HPDE6-E6E7 (cell line): Measurements from ENCODE around the gene KDM8.

ENCODE experiments used
- DNase-seq: peaks from one replicate; pipeline ENCODE4 v3.0.0; 2011; ENCODE audit warnings: missing footprints; ENCODE audit errors: extremely low spot score

The KDM8 gene

DNA sequence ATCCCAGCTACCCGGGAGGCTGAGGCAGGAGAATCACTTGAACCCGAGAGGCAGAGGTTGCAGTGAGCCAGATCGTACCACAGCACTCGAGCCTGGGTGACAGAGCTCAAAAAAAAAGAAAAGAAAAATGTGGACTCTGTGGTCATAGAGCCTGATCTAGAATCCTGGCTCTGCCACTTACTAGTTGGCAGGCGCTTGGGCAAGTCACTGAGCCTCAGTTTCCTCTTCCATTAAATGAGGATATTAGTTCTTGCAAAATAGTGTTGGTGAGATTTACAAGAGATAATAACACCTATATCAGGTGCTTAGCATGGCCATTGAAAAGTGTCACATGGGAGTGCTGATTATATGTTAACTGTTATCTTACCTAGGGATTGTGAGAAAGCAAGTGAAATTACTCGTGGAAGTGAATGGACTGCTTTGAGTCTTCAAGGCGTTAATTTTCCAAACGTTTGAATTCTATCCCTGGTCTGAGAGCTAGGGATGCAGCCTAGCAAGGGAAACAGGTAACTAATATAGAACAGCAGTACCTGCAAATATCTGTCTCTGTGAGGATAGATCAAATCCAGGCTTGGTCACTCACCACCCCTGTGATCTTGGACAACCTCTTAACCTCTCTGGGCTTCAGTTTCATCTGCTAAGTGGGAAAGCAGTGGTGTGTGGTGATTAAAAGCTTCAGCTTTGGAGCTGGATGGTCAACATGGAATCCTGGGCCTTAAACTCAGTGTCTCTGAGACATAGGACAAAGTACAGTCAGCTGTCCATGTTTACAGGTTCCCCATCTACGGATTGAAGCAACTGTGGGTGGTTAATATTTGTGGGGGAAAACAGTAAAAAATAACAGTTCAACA is 66.2 kb downstream of the KDM8 start:
- no peak for DNase-seq

DNA sequence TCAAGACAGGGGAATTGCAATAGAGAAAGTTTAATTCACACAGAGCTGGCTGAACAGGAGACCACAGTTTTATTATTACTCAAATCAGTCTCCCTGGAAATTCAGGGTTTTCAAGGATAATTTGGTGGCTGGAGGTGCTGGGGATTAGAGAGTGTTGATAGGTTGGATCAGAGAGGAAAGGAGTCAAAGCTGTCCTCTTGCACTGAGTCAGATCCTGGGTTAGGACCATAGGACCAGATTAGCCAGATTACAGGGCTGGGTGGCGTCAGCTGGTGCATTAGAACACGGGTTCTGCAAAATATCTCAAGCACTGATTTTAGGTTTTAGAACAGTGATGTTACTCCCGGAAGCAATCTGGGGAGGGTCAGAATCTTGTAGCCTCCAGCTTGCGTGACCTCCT is 67.0 kb downstream of the KDM8 start:
- DNase-seq, result no peak
